HepG2 (cell line): ENCODE data around the gene CSNK2B. TPM values are rescaled to one million over a fixed set of nuclear protein-coding genes. Genes with fewer than 3 reads are reported as not detected.

Experiments
- GABPB1 ChIP-seq: IDR thresholded peaks from 2 replicates; pipeline ENCODE4 v1.6.1; 2016; ENCODE audit warnings: mild to moderate bottlenecking, missing genetic modification reagents, moderate library complexity, missing compliant biosample characterization
- GZF1 ChIP-seq: sonication (generic); formaldehyde crosslinking; IDR thresholded peaks from 2 replicates; pipeline ENCODE4 v1.5.1; 2020; ENCODE audit warnings: mild to moderate bottlenecking, missing genetic modification reagents
- MED1 ChIP-seq: sonication (generic); formaldehyde crosslinking; IDR thresholded peaks from 2 replicates; pipeline ENCODE4 v1.4.0; 2020; ENCODE audit warnings: missing genetic modification reagents
- MXI1 ChIP-seq: IDR thresholded peaks from 3 replicates; pipeline ENCODE4 v1.6.1; 2012; ENCODE audit warnings: low read depth, low read length, inconsistent platforms, borderline replicate concordance
- RBFOX2 ChIP-seq: fragments of 200-400 bp; formaldehyde crosslinking; IDR thresholded peaks from 2 replicates; pipeline ENCODE4 v1.6.1; 2017; ENCODE audit warnings: low read depth, mild to moderate bottlenecking, low read length
- SIX1 ChIP-seq: sonication (generic); formaldehyde crosslinking; IDR thresholded peaks from 2 replicates; pipeline ENCODE4 v1.4.0; 2020; ENCODE audit warnings: missing genetic modification reagents, borderline replicate concordance
- SKI ChIP-seq: fragments of 450-650 bp; IDR thresholded peaks from one replicate; pipeline ENCODE4 v1.6.1; 2018; ENCODE audit warnings: mild to moderate bottlenecking; ENCODE audit not compliant: partially characterized antibody
- SP5 ChIP-seq: IDR thresholded peaks from 2 replicates; pipeline ENCODE4 v1.6.1; 2016; ENCODE audit warnings: low read depth, borderline replicate concordance
- XRCC5 ChIP-seq: fragments of 200-400 bp; formaldehyde crosslinking; optimal IDR thresholded peaks from 2 replicates; pipeline ENCODE3; 2017; ENCODE audit warnings: mild to moderate bottlenecking, low read length
- ZNF138 ChIP-seq: sonication (generic); formaldehyde crosslinking; IDR thresholded peaks from 2 replicates; pipeline ENCODE4 v1.5.0; 2020; ENCODE audit warnings: mild to moderate bottlenecking, low read depth, missing genetic modification reagents
- polyA plus RNA-seq, 8 experiments: library from polyadenylated mRNA; depleted of rRNA in 3 of 8; stranded (reverse) in 7 of 8; unstranded in 1 of 8; fragments of >200 nt; fragmentation: Illumina TruSeq in 4 of 8; extraction: Trizol in 4 of 8; gene quantifications; 2 replicates each; pipeline versions ENCODE4 v1.2.1 to v1.2.3, GENCODE V29; 2011 to 2016; ENCODE audit warnings: low read depth in 4 of 8, missing spikeins in 1 of 8, mixed read lengths in 1 of 8; ENCODE audit not compliant: insufficient read depth in 1 of 8
- total RNA-seq, 5 experiments: library from RNA; depleted of rRNA; stranded (reverse); fragments of >200 nt; fragmentation: Illumina TruSeq; extraction: Trizol; gene quantifications; 2 replicates each; pipeline ENCODE4 v1.2.3, GENCODE V29; 2016; ENCODE audit warnings: low read depth in 1 of 5
- TF ChIP-seq, protein P1 (sequence below): sonication (generic); formaldehyde crosslinking; IDR thresholded peaks from 2 replicates; pipeline ENCODE4 v1.5.1; 2020; ENCODE audit warnings: missing genetic modification reagents, mild to moderate bottlenecking, borderline replicate concordance
- TF ChIP-seq, protein P2 (sequence below): IDR thresholded peaks from 2 replicates; pipeline ENCODE4 v1.6.1; 2016; ENCODE audit warnings: low read depth, borderline replicate concordance
- TF ChIP-seq, protein P3 (sequence below): sonication (generic); formaldehyde crosslinking; IDR thresholded peaks from 2 replicates; pipeline ENCODE4 v1.4.0; 2020; ENCODE audit warnings: mild to moderate bottlenecking, missing genetic modification reagents, borderline replicate concordance
- TF ChIP-seq, protein P4 (sequence below): sonication (generic); formaldehyde crosslinking; IDR thresholded peaks from 2 replicates; pipeline ENCODE4 v1.5.0; 2020; ENCODE audit warnings: missing genetic modification reagents
- TF ChIP-seq, protein P5 (sequence below): sonication (generic); formaldehyde crosslinking; IDR thresholded peaks from 2 replicates; pipeline ENCODE4 v1.8.1; 2023; ENCODE audit warnings: mild to moderate bottlenecking, missing genetic modification reagents, borderline replicate concordance
- TF ChIP-seq, protein P6 (sequence below): sonication (generic); formaldehyde crosslinking; conservative IDR thresholded peaks from 2 replicates; pipeline ENCODE4 v1.4.0; 2020; ENCODE audit warnings: missing genetic modification reagents
- TF ChIP-seq, protein P7 (sequence below): sonication (generic); formaldehyde crosslinking; IDR thresholded peaks from 2 replicates; pipeline ENCODE4 v1.5.0; 2020; ENCODE audit warnings: mild to moderate bottlenecking, low read depth, missing genetic modification reagents, borderline replicate concordance
- TF ChIP-seq, protein P8 (sequence below): sonication (generic); formaldehyde crosslinking; IDR thresholded peaks from 2 replicates; pipeline ENCODE4 v1.4.0; 2020; ENCODE audit warnings: missing genetic modification reagents

CSNK2B gene
- total and polyA plus RNA-seq, 2 of the 13 experiments (the other 11 are each of a cell fraction or from before 2014, with no cell fraction given): 111 to 296 TPM

DNA sequence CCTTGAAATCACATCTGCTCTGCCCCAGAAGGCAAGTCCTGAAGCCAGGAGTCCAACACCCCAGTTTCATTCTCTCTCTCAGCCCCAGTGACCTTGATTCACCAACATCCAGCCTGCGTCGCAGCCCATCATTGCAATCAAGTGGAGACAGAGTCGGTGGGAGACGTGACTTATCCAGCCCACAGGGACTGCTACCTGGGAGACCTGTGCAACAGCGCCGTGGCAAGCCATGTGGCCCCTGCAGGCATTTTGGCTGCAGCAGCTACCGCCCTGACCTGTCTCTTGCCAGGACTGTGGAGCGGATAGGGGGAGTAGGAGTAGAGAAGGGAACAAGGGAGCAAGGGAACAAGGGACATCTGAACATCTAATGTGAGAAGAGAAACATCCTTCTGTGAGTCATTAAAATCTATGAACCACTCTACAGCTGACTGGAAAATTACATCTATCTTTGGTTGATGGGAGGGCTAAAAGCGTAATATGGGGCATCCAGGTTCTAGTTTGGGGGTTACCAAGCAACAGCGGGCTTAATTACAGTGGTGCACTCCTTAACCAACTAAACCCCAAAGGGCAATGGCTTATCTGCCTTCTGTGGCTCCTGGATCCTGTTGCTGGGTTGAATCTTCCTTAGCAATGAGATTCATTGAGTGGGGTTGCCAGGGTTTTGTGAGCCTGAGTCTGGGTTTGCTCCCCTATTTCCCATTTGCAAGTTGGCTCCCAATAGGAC, 51.8 kb downstream of the CSNK2B start (continued):
- TF ChIP-seq MED1 (CRISPR knock-in tag) (no peak), GABPB1 (CRISPR knock-in tag) (no peak), GZF1 (CRISPR knock-in tag) (no peak), ZNF138 (CRISPR knock-in tag) (no peak), SP5 (no peak), XRCC5 (peak; percentile 99), SKI (peak; percentile 27), MXI1 (peak; percentile 55; the same call in 1 of the 3 replicates), SIX1 (CRISPR knock-in tag) (no peak), RBFOX2 (no peak)
- TF ChIP-seq, protein P1, sequence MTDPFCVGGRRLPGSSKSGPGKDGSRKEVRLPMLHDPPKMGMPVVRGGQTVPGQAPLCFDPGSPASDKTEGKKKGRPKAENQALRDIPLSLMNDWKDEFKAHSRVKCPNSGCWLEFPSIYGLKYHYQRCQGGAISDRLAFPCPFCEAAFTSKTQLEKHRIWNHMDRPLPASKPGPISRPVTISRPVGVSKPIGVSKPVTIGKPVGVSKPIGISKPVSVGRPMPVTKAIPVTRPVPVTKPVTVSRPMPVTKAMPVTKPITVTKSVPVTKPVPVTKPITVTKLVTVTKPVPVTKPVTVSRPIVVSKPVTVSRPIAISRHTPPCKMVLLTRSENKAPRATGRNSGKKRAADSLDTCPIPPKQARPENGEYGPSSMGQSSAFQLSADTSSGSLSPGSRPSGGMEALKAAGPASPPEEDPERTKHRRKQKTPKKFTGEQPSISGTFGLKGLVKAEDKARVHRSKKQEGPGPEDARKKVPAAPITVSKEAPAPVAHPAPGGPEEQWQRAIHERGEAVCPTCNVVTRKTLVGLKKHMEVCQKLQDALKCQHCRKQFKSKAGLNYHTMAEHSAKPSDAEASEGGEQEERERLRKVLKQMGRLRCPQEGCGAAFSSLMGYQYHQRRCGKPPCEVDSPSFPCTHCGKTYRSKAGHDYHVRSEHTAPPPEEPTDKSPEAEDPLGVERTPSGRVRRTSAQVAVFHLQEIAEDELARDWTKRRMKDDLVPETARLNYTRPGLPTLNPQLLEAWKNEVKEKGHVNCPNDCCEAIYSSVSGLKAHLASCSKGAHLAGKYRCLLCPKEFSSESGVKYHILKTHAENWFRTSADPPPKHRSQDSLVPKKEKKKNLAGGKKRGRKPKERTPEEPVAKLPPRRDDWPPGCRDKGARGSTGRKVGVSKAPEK: no peak
- TF ChIP-seq, protein P2, sequence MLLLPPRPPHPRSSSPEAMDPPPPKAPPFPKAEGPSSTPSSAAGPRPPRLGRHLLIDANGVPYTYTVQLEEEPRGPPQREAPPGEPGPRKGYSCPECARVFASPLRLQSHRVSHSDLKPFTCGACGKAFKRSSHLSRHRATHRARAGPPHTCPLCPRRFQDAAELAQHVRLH: peak; percentile 56; the same call in 1 of the 2 replicates
- TF ChIP-seq, protein P3, sequence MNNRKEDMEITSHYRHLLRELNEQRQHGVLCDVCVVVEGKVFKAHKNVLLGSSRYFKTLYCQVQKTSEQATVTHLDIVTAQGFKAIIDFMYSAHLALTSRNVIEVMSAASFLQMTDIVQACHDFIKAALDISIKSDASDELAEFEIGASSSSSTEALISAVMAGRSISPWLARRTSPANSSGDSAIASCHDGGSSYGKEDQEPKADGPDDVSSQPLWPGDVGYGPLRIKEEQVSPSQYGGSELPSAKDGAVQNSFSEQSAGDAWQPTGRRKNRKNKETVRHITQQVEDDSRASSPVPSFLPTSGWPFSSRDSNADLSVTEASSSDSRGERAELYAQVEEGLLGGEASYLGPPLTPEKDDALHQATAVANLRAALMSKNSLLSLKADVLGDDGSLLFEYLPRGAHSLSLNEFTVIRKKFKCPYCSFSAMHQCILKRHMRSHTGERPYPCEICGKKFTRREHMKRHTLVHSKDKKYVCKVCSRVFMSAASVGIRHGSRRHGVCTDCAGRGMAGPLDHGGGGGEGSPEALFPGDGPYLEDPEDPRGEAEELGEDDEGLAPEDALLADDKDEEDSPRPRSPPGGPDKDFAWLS (CRISPR knock-in tag): no peak
- TF ChIP-seq, protein P4, sequence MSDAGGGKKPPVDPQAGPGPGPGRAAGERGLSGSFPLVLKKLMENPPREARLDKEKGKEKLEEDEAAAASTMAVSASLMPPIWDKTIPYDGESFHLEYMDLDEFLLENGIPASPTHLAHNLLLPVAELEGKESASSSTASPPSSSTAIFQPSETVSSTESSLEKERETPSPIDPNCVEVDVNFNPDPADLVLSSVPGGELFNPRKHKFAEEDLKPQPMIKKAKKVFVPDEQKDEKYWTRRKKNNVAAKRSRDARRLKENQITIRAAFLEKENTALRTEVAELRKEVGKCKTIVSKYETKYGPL: no peak
- TF ChIP-seq, protein P5, sequence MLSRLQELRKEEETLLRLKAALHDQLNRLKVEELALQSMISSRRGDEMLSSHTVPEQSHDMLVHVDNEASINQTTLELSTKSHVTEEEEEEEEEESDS (CRISPR knock-in tag): no peak
- TF ChIP-seq, protein P6, sequence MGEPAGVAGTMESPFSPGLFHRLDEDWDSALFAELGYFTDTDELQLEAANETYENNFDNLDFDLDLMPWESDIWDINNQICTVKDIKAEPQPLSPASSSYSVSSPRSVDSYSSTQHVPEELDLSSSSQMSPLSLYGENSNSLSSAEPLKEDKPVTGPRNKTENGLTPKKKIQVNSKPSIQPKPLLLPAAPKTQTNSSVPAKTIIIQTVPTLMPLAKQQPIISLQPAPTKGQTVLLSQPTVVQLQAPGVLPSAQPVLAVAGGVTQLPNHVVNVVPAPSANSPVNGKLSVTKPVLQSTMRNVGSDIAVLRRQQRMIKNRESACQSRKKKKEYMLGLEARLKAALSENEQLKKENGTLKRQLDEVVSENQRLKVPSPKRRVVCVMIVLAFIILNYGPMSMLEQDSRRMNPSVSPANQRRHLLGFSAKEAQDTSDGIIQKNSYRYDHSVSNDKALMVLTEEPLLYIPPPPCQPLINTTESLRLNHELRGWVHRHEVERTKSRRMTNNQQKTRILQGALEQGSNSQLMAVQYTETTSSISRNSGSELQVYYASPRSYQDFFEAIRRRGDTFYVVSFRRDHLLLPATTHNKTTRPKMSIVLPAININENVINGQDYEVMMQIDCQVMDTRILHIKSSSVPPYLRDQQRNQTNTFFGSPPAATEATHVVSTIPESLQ (CRISPR knock-in tag): no peak
- TF ChIP-seq, protein P7, sequence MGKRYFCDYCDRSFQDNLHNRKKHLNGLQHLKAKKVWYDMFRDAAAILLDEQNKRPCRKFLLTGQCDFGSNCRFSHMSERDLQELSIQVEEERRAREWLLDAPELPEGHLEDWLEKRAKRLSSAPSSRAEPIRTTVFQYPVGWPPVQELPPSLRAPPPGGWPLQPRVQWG: no peak
- TF ChIP-seq, protein P8, sequence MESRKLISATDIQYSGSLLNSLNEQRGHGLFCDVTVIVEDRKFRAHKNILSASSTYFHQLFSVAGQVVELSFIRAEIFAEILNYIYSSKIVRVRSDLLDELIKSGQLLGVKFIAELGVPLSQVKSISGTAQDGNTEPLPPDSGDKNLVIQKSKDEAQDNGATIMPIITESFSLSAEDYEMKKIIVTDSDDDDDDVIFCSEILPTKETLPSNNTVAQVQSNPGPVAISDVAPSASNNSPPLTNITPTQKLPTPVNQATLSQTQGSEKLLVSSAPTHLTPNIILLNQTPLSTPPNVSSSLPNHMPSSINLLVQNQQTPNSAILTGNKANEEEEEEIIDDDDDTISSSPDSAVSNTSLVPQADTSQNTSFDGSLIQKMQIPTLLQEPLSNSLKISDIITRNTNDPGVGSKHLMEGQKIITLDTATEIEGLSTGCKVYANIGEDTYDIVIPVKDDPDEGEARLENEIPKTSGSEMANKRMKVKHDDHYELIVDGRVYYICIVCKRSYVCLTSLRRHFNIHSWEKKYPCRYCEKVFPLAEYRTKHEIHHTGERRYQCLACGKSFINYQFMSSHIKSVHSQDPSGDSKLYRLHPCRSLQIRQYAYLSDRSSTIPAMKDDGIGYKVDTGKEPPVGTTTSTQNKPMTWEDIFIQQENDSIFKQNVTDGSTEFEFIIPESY (CRISPR knock-in tag): no peak
